Ishikawa (cell line): ENCODE data around the gene CFTR.

ENCODE experiments used
- CEBPB ChIP-seq: IDR thresholded peaks from 2 replicates; pipeline ENCODE4 v1.6.1; 2012
- CREB1 ChIP-seq: IDR thresholded peaks from 2 replicates; pipeline ENCODE4 v1.6.1; 2012; ENCODE audit warnings: low read depth
- EGR1 ChIP-seq: IDR thresholded peaks from 2 replicates; pipeline ENCODE4 v1.6.1; 2012
- EP300 ChIP-seq: IDR thresholded peaks from 2 replicates; pipeline ENCODE4 v1.6.1; 2012; ENCODE audit warnings: borderline replicate concordance
- FOXM1 ChIP-seq: IDR thresholded peaks from 2 replicates; pipeline ENCODE4 v1.6.1; 2012; ENCODE audit warnings: low read depth, borderline replicate concordance
- MAX ChIP-seq: IDR thresholded peaks from 2 replicates; pipeline ENCODE4 v1.6.1; 2012
- NFIC ChIP-seq: IDR thresholded peaks from 2 replicates; pipeline ENCODE4 v1.6.1; 2012
- RAD21 ChIP-seq: IDR thresholded peaks from 2 replicates; pipeline ENCODE4 v1.6.1; 2012; ENCODE audit warnings: low read depth
- REST ChIP-seq: IDR thresholded peaks from 2 replicates; pipeline ENCODE4 v1.6.1; 2012; ENCODE audit warnings: low read depth, mild to moderate bottlenecking
- TAF1 ChIP-seq: IDR thresholded peaks from 2 replicates; pipeline ENCODE4 v1.6.1; 2012; ENCODE audit warnings: low read depth, mild to moderate bottlenecking
- TCF12 ChIP-seq: IDR thresholded peaks from 2 replicates; pipeline ENCODE4 v1.6.1; 2012; ENCODE audit warnings: low read depth
- TEAD4 ChIP-seq: IDR thresholded peaks from 2 replicates; pipeline ENCODE4 v1.6.1; 2012
- USF1 ChIP-seq: IDR thresholded peaks from 2 replicates; pipeline ENCODE4 v1.6.1; 2012
- YY1 ChIP-seq: IDR thresholded peaks from 2 replicates; pipeline ENCODE4 v1.6.1; 2012; ENCODE audit warnings: low read depth
- ZBTB7A ChIP-seq: IDR thresholded peaks from 2 replicates; pipeline ENCODE4 v1.6.1; 2012; ENCODE audit warnings: low read depth

CFTR gene

GRCh38 chr7:117559391-117559790 lies 79.6 kb downstream of the CFTR start:
- TF ChIP-seq USF1 (no peak), ZBTB7A (no peak), EGR1 (no peak), YY1 (no peak), CREB1 (no peak), TAF1 (no peak), MAX (no peak), FOXM1 (no peak), TCF12 (no peak), TEAD4 (no peak), CEBPB (no peak), NFIC (no peak), RAD21 (no peak), EP300 (no peak), REST (no peak)

- TF ChIP-seq TEAD4 (no peak), CEBPB (no peak), CREB1 (no peak), TCF12 (no peak), EGR1 (no peak), MAX (no peak), FOXM1 (no peak), TAF1 (no peak), NFIC (no peak), USF1 (no peak), YY1 (no peak), RAD21 (no peak), ZBTB7A (no peak), REST (no peak)
These were observed 80.2 kb downstream of the CFTR start for GRCh38 chr7:117560030-117560429.

GRCh38 chr7:117562759-117563158 lies 82.9 kb downstream of the CFTR start:
- no peak for TF ChIP-seq MAX

- no peak for TF ChIP-seq RAD21
These were observed 84.3 kb downstream of the CFTR start for GRCh38 chr7:117564080-117564479.

- TF ChIP-seq CREB1, result no peak
- no peak for TF ChIP-seq YY1
- no peak for TF ChIP-seq NFIC
- TF ChIP-seq FOXM1, result no peak
- TF ChIP-seq USF1, result no peak
- TF ChIP-seq TAF1, result no peak
- TF ChIP-seq EP300, result no peak
- no peak for TF ChIP-seq ZBTB7A
- no peak for TF ChIP-seq REST
- no peak for TF ChIP-seq CEBPB
- TF ChIP-seq RAD21, result no peak
- no peak for TF ChIP-seq EGR1
- no peak for TF ChIP-seq TCF12
- TF ChIP-seq TEAD4, result no peak
These were observed 84.8 kb downstream of the CFTR start for GRCh38 chr7:117564627-117565026.
